Small intestine (tissue), 7 donors: ENCODE results near the gene SPAG5. TPM values are rescaled to one million over a fixed set of nuclear protein-coding genes. Genes with fewer than 3 reads are reported as not detected.

Experiments
- DNase-seq, 2 donors: peaks; one replicate each; pipeline versions ENCODE4 v3.0.0 to v3.0.0-alpha.2; 2013
- FAIRE-seq: peaks from 2 replicates; lab custom pipeline; 2012; peaks lifted over from hg19 to GRCh38; lab: Jason Lieb, UNC
- H3K27ac ChIP-seq, 3 donors: one replicate each; pipeline ENCODE4 v1.5.1; 2013; ENCODE audit warnings: low read length in 2 of 3, mild to moderate bottlenecking in 2 of 3, control low read depth in 1 of 3, inconsistent platforms in 1 of 3, low read depth in 1 of 3, moderate library complexity in 1 of 3
- H3K27me3 ChIP-seq, 3 donors: one replicate each; pipeline ENCODE4 v1.6.1; 2013; ENCODE audit warnings: low read length in 3 of 3, inconsistent platforms in 1 of 3; ENCODE audit not compliant: control insufficient read depth in 3 of 3, insufficient read depth in 3 of 3
- H3K36me3 ChIP-seq, 3 donors: one replicate each; pipeline ENCODE4 v1.6.1; 2013; ENCODE audit warnings: low read length in 3 of 3, inconsistent platforms in 1 of 3, low read depth in 1 of 3, mild to moderate bottlenecking in 1 of 3, moderate library complexity in 1 of 3; ENCODE audit not compliant: control insufficient read depth in 3 of 3, insufficient read depth in 2 of 3
- H3K4me1 ChIP-seq, 3 donors: one replicate each; pipeline ENCODE4 v1.6.1; 2013; ENCODE audit warnings: low read length in 2 of 3, inconsistent platforms in 1 of 3, low read depth in 1 of 3, mild to moderate bottlenecking in 1 of 3, moderate library complexity in 1 of 3; ENCODE audit not compliant: control insufficient read depth in 3 of 3, insufficient read depth in 2 of 3
- H3K4me3 ChIP-seq, 3 donors: one replicate each; pipeline ENCODE4 v1.5.1; 2013; ENCODE audit warnings: low read length in 3 of 3, control low read depth in 1 of 3, inconsistent platforms in 1 of 3, low read depth in 1 of 3, mild to moderate bottlenecking in 1 of 3, moderate library complexity in 1 of 3
- H3K9me3 ChIP-seq, 2 donors: one replicate each; pipeline ENCODE4 v1.6.1; 2013; ENCODE audit warnings: low read depth in 1 of 2, low read length in 1 of 2; ENCODE audit not compliant: control insufficient read depth in 2 of 2, insufficient read depth in 1 of 2
- WGBS, 3 donors: extraction: QIAGEN DNeasy Blood & Tissue Kit; methylation state at CpG; one replicate each; pipeline ENCODE4 v1.1.7; 2013; 5-methylcytosine and 5-hydroxymethylcytosine counted together
- polyA plus RNA-seq, 4 donors: library from polyadenylated mRNA; stranded (reverse) in 3 of 4; unstranded in 1 of 4; fragments of 200-250 nt in 3 of 4; fragments of 120-200 nt in 1 of 4; gene quantifications; one replicate each; pipeline versions ENCODE4 v1.2.1 to v1.2.3, GENCODE V29; 2013
- donor health status: healthy with polysubstance abuse.
- donor health status: control.
- donor health status: control.
- donor health status: Bipolar disorder and iron deficiency.
- donor health status: healthy.

SPAG5 gene
- polyA plus RNA-seq, 4 donors: 20.3 to 39.3 (median 35.4) TPM

DNA sequence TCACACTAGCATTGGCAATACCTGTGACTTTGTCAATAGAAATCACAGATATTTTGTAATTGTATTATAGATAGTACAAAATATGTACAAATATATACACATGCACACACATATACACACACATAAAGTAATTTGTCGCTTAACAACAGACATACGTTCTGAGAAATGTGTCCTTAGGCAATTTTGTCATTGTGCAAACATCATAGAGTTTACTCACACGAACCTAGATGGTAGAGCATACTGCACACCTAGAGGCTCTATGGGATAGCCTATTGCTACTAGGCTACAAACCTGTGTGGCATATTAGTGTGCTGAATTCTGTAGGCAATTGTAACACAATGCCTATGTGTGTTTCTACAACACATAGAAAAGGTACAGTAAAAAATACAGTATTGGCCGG, 57.4 kb downstream of the SPAG5 start:
- WGBS, 3 donors: 82 to 88% (median 83%) methylated on average over 4 of the region's 4 CpGs
- FAIRE-seq: no peak
- no peaks in the 10 kb centered on the region for H3K9me3 ChIP-seq

DNA sequence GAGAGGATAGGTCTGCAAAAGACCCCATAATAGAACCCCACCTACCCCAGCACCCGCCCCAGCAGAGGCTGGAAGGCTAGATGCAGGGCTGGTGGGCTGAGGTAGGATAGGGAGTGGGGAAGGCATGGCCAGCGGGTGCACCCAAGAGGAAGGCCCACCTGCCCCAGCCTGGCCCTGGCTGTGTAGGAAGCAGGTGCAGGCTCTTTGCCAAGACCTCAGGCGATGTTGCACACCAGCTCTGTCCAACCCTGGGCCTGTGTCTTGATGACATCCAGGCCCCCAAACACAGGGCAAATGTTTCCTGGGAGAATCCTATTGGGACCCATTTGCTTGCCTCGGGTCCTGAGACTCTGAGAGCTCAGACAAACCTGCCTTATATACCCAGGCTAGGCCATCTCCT, 58.6 kb downstream of the SPAG5 start:
- Histone ChIP-seq H3K27ac (no peak overlapping the region), H3K36me3 (no peaks in the 10 kb centered on the region), H3K27me3 (no peaks in the 10 kb centered on the region), H3K9me3 (no peaks in the 10 kb centered on the region), H3K4me1 (no peaks in the 10 kb centered on the region), H3K4me3 (no peak overlapping the region)
- WGBS, 3 donors: 69 to 84% (median 79%) methylated on average over 4 of the region's 4 CpGs
- DNase-seq (no peak), FAIRE-seq (no peak)

More for the DNA sequence above, 57.4 kb downstream of the SPAG5 start:
- Histone ChIP-seq H3K4me3 (no peak overlapping the region), H3K36me3 (peaks cover 0 to 5% (median 0%) of the 10 kb centered on the region in 3 donors), H3K27me3 (no peaks in the 10 kb centered on the region), H3K27ac (no peak overlapping the region), H3K4me1 (no peaks in the 10 kb centered on the region)
- no peak for DNase-seq

DNA sequence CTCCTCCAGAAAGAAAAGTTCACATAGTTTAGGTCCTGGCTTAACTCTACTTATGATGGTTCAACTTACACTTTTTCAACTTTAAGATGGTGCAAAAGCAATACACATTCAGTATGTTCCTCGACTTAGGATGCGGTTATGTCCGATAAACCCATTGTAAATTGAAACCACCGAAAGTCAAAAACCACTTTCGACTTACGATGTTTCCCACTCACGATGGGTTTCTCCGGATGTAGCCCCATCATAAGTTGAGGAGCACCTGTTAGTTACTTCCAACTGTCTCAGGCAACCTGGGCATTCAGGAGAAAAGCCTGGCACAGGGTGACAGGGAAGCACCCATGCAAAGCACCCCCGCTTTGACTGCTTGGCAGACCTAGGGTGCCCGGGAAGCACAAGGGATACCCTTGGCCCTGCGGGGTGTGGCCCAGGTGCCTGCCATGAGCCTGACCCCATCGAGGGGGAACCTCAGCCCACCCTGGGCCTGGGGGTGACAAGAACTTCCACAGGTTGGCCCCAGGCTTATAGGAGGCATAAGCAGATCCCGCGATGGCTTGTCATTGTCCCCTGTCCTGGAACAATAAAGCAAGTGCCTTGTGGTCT, 60.4 kb downstream of the SPAG5 start:
- Histone ChIP-seq H3K36me3 (no peaks in the 10 kb centered on the region), H3K9me3 (no peaks in the 10 kb centered on the region), H3K4me3 (no peak overlapping the region), H3K27me3 (no peaks in the 10 kb centered on the region), H3K27ac (no peak overlapping the region), H3K4me1 (no peaks in the 10 kb centered on the region)
- no peak for DNase-seq
- FAIRE-seq: no peak
- WGBS, 3 donors: 87 to 90% (median 89%) methylated on average over 14 of the region's 14 CpGs

DNA sequence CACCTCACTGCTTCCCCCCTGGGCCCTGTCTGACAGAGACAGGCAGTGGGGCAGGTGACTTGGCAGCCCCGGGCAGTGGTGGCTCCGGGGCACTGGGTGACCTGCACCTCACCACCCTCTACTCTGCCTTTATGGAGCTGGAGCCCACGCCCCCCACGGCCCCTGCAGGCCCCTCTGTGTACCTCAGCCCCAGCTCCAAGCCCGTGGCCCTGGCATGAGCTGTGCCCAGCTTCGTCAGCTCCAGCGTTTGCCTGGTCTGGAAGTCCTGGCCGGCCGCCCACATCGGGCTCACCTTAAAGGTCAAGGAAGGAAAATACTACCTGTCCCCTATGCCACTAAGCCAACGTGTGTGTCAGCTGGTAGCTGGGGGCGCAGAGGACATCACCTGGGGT, 61.6 kb downstream of the SPAG5 start:
- 27 to 66% (median 33%) methylated on average over 8 to 12 of the region's 12 CpGs for WGBS, 3 donors
- DNase-seq (no peak), FAIRE-seq (no peak)
- Histone ChIP-seq H3K27me3 (no peaks in the 10 kb centered on the region), H3K4me1 (peaks cover 0 to 4% (median 0%) of the 10 kb centered on the region in 3 donors), H3K9me3 (no peaks in the 10 kb centered on the region), H3K4me3 (no peak overlapping the region), H3K36me3 (no peaks in the 10 kb centered on the region), H3K27ac (no peak overlapping the region)

DNA sequence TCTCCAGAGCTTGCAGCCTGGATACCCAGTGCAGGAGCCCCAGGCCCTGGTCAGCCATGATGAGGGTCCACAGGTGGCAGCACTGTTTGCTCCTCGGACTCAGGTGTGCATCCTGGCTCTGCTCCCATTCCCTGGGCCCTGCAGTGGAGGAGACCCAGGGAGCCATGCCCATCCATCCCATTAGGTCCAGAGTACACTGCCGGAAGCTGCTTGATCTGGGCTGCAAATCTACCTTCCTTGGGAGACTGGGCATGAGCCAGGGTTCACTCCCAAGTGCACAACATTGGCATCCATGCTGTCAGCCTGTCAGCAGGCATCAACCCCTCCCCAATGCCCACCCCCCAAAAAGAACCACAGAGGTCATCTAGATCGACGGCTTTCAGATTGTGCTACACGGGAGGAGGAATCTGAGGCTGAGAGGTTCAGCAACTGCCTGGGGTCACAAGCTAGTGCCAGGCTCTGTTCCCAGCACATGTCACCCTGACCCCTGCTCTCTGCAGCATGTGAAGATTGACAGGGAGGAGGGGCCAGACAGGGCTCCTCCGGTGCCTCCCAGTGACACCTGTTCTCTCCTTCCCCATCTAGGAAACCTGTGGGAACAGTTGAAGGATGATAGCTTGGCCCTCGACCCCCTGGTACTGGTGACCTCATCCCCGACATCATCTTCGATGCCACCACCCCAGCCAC, 62.1 kb downstream of the SPAG5 start:
- Histone ChIP-seq H3K27me3 (peaks cover 0 to under 1% (median 0%) of the 10 kb centered on the region in 3 donors), H3K9me3 (no peaks in the 10 kb centered on the region), H3K4me3 (no peak overlapping the region), H3K4me1 (peaks cover 0 to 4% (median 0%) of the 10 kb centered on the region in 3 donors), H3K27ac (no peak overlapping the region), H3K36me3 (no peaks in the 10 kb centered on the region)
- peak in 1 of 2 donors; percentile 68 for DNase-seq
- no peak for FAIRE-seq
- 14 to 51% (median 36%) methylated on average over 8 to 9 of the region's 9 CpGs for WGBS, 3 donors

DNA sequence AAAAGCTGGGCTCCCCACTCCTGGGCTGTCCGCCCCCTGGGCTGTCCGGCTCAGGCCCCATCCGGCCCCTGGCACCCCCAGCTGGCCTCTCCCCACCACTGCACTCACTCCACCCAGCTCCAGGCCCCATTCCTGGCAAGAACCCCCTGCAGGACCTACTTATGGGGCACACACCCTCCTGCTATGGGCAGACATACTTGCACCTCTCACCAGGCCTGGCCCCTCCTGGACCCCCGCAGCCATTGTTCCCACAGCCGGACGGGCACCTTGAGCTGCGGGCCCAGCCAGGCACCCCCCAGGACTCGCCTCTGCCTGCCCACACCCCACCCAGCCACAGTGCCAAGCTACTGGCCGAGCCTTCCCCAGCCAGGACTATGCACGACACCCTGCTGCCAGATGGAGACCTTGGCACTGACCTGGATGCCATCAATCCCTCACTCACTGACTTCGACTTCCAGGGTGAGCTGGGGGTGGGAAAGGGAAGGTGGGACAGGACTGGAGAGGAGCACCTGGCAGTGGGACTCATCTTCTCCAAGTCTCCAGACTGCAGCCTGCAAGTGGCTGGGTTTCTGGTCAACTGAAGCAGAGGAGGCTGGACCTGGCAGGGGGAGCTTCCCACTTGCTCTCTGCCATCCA, 64.0 kb downstream of the SPAG5 start:
- Histone ChIP-seq H3K27ac (no peak overlapping the region), H3K27me3 (peaks cover 0 to 2% (median 0%) of the 10 kb centered on the region in 3 donors), H3K9me3 (no peaks in the 10 kb centered on the region), H3K4me1 (peaks cover 0 to 4% (median 0%) of the 10 kb centered on the region in 3 donors), H3K4me3 (no peak overlapping the region), H3K36me3 (no peaks in the 10 kb centered on the region)
- FAIRE-seq (no peak), DNase-seq (no peak)
- WGBS, 3 donors: 87 to 92% (median 88%) methylated on average over 11 of the region's 11 CpGs

DNA sequence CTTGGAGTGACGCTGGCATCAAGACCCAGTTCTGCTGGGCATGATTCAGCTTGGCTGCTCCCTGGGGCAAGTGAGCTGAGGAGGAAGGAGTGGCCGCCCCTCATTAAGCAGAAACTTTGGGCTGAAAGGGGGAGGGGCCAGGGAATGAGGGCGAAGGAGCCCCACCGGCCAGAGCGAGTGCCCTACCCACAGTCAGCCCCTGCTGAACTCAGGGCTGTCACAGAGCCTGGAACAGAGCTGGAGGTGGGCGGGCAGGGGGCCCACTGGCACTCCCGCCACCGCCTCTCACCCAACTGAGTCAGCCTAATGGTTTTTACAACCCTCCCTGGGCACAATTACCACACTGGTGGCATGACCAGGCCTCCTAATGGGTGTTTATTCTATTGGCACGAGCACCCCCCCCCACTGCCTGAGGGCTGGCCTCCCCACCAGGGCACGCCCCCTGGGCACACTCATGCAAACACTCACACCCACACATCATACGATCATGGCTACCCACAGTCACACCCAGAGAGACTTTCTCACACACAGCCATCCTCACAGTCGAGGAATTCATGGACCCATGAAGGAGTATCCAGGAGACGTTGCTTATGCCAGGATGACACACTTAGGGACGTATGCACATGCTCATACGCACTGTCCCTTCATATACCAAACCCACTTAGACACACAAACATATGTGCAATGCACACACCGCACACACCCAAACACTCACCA, 65.6 kb downstream of the SPAG5 start:
- Histone ChIP-seq H3K27ac (no peak overlapping the region), H3K9me3 (no peaks in the 10 kb centered on the region), H3K27me3 (peaks cover 0 to 2% (median 0%) of the 10 kb centered on the region in 3 donors), H3K36me3 (no peaks in the 10 kb centered on the region), H3K4me1 (peaks cover 0 to 4% (median 0%) of the 10 kb centered on the region in 3 donors), H3K4me3 (no peak overlapping the region)
- no peak for DNase-seq
- FAIRE-seq: no peak
- WGBS, 3 donors: 36 to 62% (median 56%) methylated on average over 14 to 16 of the region's 16 CpGs
